SK-N-SH treated with all-trans-retinoic acid at 6 μM for 48 hours (cell line): ENCODE results near the gene SPECC1L.
A peak's percentile ranks its signal among the peaks of the same experiment; 100 is the strongest.

Experiments
- ATAC-seq: fragments of 200-7000 bp; cut with Tn5 transposase; 3 replicates; pipeline ENCODE4 v1.9.1; 2020; ENCODE audit warnings: mild to moderate bottlenecking, moderate library complexity
- ARNTL ChIP-seq: fragments of 450-650 bp; formaldehyde crosslinking; IDR thresholded peaks from 2 replicates; pipeline ENCODE4 v1.5.0; 2020; ENCODE audit warnings: low read depth, mild to moderate bottlenecking, moderate library complexity, borderline replicate concordance
- BACH2 ChIP-seq: fragments of 250-450 bp; sonication (Bioruptor Pico); IDR thresholded peaks from 2 replicates; pipeline ENCODE4 v1.9.0; 2021; ENCODE audit warnings: mild to moderate bottlenecking, borderline replicate concordance
- CSRNP3 ChIP-seq: fragments of 250-450 bp; sonication (Bioruptor Pico); IDR thresholded peaks from 2 replicates; pipeline ENCODE4 v1.5.1; 2021; ENCODE audit warnings: mild to moderate bottlenecking, moderate library complexity
- ESRRG ChIP-seq: fragments of 250-450 bp; sonication (Bioruptor Pico); IDR thresholded peaks from 2 replicates; pipeline ENCODE4 v1.6.1; 2021; ENCODE audit warnings: mild to moderate bottlenecking
- ISL1 ChIP-seq: fragments of 250-450 bp; sonication (Bioruptor Pico); IDR thresholded peaks from 2 replicates; pipeline ENCODE4 v2.1.2; 2022; ENCODE audit warnings: mild to moderate bottlenecking, moderate library complexity
- OSR1 ChIP-seq: fragments of 250-450 bp; sonication (Bioruptor Pico); IDR thresholded peaks from 2 replicates; pipeline ENCODE4 v1.8.0; 2022; ENCODE audit warnings: moderate library complexity, mild to moderate bottlenecking, inconsistent platforms
- PATZ1 ChIP-seq: fragments of 250-450 bp; sonication (Bioruptor Pico); IDR thresholded peaks from 2 replicates; pipeline ENCODE4 v1.8.0; 2020; ENCODE audit warnings: mild to moderate bottlenecking, moderate library complexity, borderline replicate concordance
- POU6F1 ChIP-seq: fragments of 250-450 bp; sonication (Bioruptor Pico); IDR thresholded peaks from 2 replicates; pipeline ENCODE4 v1.8.0; 2021; ENCODE audit warnings: low read depth, mild to moderate bottlenecking, moderate library complexity, borderline replicate concordance
- PPARA ChIP-seq: fragments of 250-450 bp; sonication (Bioruptor Pico); IDR thresholded peaks from 2 replicates; pipeline ENCODE4 v1.5.0; 2020; ENCODE audit warnings: mild to moderate bottlenecking, borderline replicate concordance
- RARB ChIP-seq: fragments of 250-450 bp; sonication (Bioruptor Pico); IDR thresholded peaks from 2 replicates; pipeline ENCODE4 v1.8.0; 2021; ENCODE audit warnings: mild to moderate bottlenecking, moderate library complexity
- SNAI2 ChIP-seq: fragments of 250-450 bp; sonication (Bioruptor Pico); IDR thresholded peaks from 2 replicates; pipeline ENCODE4 v1.5.0; 2020; ENCODE audit warnings: mild to moderate bottlenecking, moderate library complexity
- TCF4 ChIP-seq: fragments of 250-450 bp; sonication (Bioruptor Pico); IDR thresholded peaks from 2 replicates; pipeline ENCODE4 v1.8.0; 2021; ENCODE audit warnings: mild to moderate bottlenecking, moderate library complexity, borderline replicate concordance
- TSHZ2 ChIP-seq: fragments of 250-450 bp; sonication (Bioruptor Pico); IDR thresholded peaks from 2 replicates; pipeline ENCODE4 v1.5.0; 2020; ENCODE audit warnings: mild to moderate bottlenecking, moderate library complexity
- ZC3H10 ChIP-seq: fragments of 250-450 bp; sonication (Bioruptor Pico); IDR thresholded peaks from 2 replicates; pipeline ENCODE4 v1.5.1; 2021; ENCODE audit warnings: mild to moderate bottlenecking, moderate library complexity
- ZFP3 ChIP-seq: fragments of 250-450 bp; sonication (Bioruptor Pico); IDR thresholded peaks from 2 replicates; pipeline ENCODE4 v1.5.0; 2020; ENCODE audit warnings: mild to moderate bottlenecking, moderate library complexity
- ZFP30 ChIP-seq: fragments of 450-650 bp; formaldehyde crosslinking; IDR thresholded peaks from 2 replicates; pipeline ENCODE4 v1.5.0; 2022; ENCODE audit warnings: mild to moderate bottlenecking, moderate library complexity
- ZNF565 ChIP-seq: fragments of 450-650 bp; formaldehyde crosslinking; conservative IDR thresholded peaks from 2 replicates; pipeline ENCODE4 v1.5.0; 2020; ENCODE audit warnings: low read depth, mild to moderate bottlenecking, moderate library complexity
- ZNF8 ChIP-seq: fragments of 450-650 bp; formaldehyde crosslinking; IDR thresholded peaks from 2 replicates; pipeline ENCODE4 v1.5.0; 2020; ENCODE audit warnings: mild to moderate bottlenecking, moderate library complexity

Gene SPECC1L

GRCh38 chr22:24321999-24322398 lies 51.4 kb downstream of the SPECC1L start:
- TF ChIP-seq ZC3H10 (CRISPR knock-in tag): no peak
- no peak for TF ChIP-seq ZFP3
- no peak for TF ChIP-seq ZNF565 (CRISPR knock-in tag)
- no peak for TF ChIP-seq OSR1 (CRISPR knock-in tag)
- no peak for TF ChIP-seq ISL1 (CRISPR knock-in tag)
- TF ChIP-seq ESRRG (CRISPR knock-in tag): no peak
- TF ChIP-seq, all 23 proteins: peak for 0
- peak; percentile 72 for ATAC-seq

GRCh38 chr22:24322522-24322921 lies 51.9 kb downstream of the SPECC1L start:
- TF ChIP-seq ZNF565 (CRISPR knock-in tag) (no peak), ARNTL (CRISPR knock-in tag) (no peak), ZFP3 (no peak), SNAI2 (CRISPR knock-in tag) (no peak), POU6F1 (no peak), PATZ1 (CRISPR knock-in tag) (no peak), BACH2 (CRISPR knock-in tag) (no peak), CSRNP3 (no peak), TSHZ2 (CRISPR knock-in tag) (peak; percentile 87), TCF4 (CRISPR knock-in tag) (peak; percentile 91), ISL1 (CRISPR knock-in tag) (no peak; the same call in 1 of the 2 replicates), ZFP30 (CRISPR knock-in tag) (no peak), ZNF8 (CRISPR knock-in tag) (no peak), PPARA (CRISPR knock-in tag) (no peak)
- ATAC-seq: peak; percentile 85

GRCh38 chr22:24323233-24323632 lies 52.6 kb downstream of the SPECC1L start:
- peak; percentile 23 for ATAC-seq
- TF ChIP-seq ZFP3 (no peak), OSR1 (CRISPR knock-in tag) (no peak), ISL1 (CRISPR knock-in tag) (peak; percentile 33; the same call in 1 of the 2 replicates), ESRRG (CRISPR knock-in tag) (no peak), TSHZ2 (CRISPR knock-in tag) (peak; percentile 75; the same call in 1 of the 2 replicates), RARB (no peak), CSRNP3 (no peak), ZC3H10 (CRISPR knock-in tag) (no peak), TCF4 (CRISPR knock-in tag) (peak; percentile 47; the same call in 1 of the 2 replicates), POU6F1 (no peak)
